ENCODE data around the gene CUTA.

Gene CUTA, protein sequence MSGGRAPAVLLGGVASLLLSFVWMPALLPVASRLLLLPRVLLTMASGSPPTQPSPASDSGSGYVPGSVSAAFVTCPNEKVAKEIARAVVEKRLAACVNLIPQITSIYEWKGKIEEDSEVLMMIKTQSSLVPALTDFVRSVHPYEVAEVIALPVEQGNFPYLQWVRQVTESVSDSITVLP

DNA sequence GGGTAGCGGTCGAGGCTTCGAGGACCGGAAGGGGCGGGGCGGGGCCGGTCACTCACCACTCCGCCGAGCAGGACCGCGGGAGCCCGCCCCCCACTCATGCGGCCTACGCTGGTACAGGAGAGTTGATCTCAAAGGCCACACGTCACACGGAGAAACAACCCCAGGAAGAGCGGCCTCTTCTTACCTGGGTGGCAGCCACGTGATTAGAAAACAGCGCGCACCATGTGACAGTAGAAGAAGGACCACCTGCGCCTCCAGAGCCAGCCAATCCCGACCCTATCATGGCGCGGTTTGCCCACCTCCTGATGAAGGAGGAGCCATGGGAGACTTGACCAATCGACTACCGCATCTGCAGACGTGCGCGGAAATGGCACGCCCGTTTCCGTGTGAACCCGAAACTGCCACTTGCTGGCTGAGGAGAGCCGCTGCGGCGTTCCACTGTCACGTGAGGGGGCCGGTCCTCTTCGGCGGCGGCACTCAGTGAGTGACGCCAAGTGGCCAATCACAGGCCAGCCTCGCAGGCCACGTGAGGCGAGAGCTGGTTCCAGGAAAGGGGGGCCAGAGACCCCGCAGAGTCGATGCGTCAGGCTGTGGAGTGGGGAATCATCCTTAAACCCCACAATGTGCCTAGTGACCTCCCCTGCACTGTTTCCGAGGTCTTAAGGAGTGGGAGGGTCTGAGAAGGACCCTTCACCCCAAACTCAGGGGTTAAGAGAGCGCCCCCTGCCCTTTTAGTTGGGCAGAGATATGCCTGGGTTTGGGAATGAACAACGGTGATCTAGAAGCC, at the start of gene CUTA:
CUTA (minus strand) TSS at position 205 of the 787 bp plus-strand sequence; CDS start at position 98, 107 bp downstream.
- DNase-seq, result peak; percentile 100

DNA sequence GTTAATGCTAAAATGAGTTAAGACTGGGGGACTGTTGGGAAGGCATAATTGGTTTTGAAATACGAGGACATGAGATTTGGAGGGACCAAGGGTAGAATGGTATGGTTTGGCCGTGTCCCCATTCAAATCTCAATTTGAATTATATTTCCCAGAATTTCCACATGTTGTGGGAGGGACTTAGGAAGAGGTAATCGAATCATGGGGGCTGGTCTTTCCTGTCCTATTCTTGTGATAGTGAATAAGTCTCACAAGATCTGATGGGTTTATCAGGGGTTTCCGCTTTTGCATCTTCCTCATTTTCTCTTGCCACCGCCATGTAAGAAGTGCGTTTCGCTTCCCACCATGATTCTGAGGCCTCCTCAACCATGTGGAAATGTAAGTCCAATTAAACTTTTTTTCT, 49.2 kb upstream of the CUTA start:
- no peak for DNase-seq

DNA sequence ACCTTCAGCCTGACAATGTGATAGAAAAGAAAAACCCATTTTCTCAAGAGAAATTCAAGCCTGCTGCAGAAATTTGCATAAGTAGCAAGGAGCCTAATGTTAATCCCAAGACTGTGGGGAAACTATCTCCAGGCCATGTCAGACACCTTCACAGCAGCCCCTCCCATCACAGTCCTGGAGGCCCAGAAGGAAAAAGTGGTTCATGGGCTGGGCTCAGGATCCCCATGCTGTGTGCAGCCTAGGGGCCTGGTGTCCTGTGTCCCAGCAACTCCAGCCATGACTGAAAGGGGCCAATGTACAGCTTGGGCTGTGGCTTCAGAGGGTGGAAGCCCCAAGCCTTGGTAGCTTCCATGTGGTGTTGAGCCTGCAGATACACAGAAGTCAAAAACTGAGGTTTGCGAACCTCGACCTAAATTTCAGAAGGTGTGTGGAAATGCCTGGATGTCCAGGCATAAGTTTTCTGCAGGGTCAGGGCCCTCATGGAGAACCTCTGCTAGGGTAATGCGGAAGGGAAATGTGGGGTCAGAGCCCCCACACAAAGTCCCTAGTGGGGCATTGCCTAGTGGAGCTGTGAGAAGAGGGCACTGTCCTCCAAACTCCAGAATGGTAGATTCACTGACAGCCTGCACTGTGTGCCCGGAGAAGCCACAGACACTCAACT, 48.3 kb upstream of the CUTA start:
- no peak for DNase-seq

DNA sequence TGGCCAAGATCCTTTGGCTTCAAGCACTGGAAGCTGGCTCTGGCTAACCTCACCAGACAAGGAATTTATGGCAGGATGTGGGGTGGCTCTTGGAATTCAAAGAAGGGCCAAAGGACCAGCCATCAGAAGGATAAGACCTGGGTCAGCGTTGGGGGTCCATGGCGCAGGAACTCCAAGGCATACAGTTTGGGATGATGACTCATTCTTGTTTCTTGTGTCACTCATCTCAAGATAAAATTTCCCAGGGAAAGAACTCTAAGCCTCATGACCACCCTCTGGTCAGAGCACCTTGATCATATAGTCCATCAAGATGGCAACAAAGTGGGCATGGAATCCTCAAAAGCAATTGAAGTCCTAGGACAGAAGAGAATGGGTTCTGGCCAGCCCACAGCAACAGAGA, 41.3 kb upstream of the CUTA start:
- DNase-seq, result no peak

DNA sequence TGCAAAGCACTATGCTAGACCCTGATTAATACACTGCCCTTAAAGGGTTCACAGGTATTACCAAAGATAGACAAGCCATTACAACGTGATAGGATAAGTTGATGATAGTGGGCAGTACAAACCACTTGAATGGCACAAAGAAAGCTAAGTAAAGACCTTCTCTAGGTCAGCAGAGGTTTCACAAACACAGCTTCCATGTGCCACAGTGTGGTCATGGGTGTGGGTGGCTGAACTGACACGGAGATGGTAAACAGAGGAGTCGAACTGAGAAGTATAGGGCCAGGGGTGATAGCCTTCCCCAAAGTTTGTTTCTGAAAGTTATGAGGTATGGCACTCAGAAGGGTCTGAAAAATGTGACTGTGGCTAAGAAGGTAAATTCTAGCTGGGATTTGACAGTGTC, 40.8 kb upstream of the CUTA start:
- DNase-seq, result no peak

DNA sequence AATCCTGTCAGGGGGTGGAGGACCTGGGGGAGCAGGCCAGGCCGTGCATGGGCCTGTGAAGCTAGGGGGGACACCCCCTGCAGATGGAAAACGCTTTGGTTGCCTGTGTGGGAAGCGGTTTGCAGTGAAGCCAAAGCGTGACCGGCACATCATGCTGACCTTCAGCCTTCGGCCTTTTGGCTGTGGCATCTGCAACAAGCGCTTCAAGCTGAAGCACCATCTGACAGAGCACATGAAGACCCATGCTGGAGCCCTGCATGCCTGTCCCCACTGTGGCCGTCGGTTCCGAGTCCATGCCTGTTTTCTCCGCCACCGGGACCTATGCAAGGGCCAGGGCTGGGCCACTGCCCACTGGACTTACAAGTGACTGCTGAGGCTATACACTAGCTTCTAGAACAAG, 38.2 kb upstream of the CUTA start:
- no peak for DNase-seq

DNA sequence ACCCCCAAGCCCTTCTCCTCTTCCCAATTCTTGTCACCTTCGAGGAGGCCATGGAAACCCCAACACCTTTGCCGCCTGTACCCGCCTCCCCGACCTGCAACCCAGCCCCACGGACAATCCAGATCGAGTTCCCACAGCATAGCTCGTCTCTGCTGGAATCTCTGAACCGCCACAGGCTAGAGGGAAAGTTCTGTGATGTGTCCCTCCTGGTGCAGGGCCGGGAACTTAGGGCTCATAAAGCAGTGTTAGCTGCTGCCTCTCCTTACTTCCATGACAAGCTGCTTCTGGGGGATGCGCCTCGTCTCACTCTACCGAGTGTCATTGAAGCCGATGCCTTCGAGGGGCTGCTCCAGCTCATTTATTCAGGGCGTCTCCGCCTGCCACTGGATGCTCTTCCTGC, 37.1 kb upstream of the CUTA start:
- DNase-seq, result no peak

DNA sequence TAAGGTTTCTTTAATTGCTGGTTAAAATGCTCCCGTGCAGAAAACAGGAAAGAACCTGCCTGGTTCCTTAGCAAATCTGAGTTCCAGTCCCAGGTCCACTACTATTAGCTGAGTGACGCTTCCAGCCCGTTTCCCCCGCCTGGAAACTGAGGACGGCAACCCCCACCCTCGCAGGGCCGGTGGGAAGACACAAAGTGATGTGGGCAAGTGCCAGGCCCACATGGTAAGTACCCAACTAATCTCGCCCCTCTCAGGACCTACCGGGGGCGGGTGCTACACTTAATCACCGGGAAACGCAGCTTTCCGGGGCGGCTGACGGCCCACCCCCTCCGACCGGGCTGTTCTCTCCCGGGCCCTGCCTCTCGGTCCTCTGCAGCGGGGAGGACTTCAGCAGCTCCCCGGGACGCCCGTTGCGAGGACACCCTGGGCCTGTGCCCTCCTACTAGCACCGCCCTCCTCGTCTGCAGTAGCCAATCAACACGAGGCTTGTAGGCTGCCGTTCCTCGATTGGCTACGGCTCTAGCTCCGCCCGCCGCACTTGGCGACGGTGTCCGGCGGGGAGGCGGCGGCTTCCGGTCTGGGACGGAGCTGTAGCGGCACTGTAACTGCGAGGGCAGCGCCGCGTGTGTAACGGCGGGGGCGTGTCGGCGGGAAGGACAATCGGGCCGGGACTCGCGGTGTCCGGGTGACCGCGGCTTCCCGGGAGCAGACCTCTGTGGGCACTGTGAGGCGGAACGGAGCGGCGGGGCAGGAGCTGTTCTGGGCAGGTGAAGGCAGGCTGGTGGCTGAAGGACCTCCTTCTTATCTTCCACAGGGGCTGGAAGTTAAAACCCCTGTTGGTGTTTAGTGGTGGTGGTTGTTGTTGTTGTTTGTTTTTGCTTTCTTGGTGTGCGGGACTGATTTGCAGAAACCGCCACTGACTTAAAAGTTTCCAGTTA, 36.4 kb upstream of the CUTA start, which contains the start of gene ZBTB9:
ZBTB9 (plus strand) TSS at position 568 of the 938 bp plus-strand sequence. CDS start 525 bp downstream, outside the sequence.
- DNase-seq, result peak; percentile 95

DNA sequence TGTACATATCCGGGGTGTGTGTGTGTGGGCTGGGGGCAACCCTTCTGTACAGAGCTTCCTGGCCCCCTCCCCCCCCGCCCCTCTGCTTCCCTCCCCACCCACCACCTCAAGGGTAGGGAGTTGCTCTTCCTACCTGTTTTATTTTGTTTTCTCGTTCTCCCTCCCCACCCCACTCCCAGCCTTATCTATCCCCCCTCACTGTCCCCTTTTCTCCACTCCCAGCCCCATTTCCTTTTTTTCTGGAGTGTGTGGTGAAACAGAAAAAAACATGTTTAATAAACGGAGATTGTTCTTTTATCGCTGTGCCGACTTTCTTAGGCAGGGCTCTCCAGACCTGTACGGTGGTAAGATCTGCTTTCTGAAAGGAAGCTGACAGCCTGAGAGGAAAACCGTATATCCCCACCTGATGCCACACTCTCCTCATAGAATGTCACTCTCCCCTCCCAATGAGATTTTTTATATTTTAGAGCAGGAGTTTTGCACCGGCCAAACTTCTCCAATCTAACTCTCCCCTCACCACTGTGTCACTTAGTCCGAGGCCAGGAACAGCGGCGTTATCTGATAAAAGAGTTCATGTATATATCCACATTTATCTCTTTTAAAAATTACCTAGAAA, 35.6 kb upstream of the CUTA start:
- DNase-seq, result no peak

DNA sequence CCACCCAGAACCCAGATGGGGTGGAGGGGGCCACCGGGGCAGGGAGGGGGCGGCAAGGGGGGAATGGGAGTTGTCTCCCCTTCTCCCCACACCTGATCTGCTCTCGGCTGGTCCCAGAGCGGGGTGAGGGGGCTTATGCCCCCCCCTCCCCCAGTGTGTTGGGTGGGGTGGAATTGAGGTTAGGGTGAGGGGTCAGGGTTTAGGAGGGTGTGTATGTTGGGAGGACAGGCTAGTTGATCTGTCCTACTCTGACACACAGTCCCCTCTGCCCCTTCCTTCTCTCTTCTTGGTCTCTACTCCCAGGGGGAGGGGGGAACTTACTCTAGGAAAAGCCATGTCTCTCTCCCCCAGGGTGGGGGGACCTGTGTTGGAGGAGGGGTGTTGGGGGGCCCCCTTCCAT, 34.6 kb upstream of the CUTA start:
- no peak for DNase-seq

DNA sequence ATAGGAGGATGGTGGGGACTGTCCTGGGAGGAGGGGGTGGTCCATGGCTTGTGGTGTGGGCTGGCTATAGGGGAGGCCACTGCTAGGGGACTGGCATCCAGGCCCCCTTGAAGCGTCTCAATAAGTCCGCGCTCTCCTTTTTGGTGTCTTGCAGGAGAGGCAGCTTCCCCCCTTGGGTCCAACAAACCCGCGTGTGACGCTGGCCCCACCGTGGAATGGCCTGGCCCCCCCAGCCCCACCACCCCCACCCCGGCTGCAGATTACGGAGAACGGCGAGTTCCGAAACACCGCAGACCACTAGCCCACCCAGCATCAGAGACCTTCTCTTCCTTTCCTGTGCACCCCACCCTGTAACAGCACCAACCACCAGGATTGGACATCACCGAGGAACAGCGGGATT, 33.7 kb upstream of the CUTA start:
- DNase-seq, result no peak

DNA sequence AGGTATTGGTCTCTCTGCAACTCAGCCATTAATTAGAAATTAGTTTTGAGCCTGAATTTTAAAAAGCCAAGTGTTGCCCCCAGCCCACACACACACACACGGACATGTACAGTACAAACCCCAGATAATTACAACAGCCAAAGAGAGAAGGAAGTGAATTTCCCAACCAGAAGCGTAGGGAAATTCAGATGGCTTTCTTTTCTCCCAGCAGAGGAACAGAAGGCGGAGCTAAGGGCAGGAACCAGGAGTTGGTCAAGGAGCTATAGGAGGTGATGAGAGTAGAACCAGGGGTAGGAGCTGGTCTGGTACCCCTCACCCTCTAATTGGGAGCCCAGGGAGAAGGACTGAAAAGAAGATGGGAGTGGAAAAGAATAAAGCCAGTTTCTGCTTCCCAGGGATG, 32.5 kb upstream of the CUTA start:
- no peak for DNase-seq

DNA sequence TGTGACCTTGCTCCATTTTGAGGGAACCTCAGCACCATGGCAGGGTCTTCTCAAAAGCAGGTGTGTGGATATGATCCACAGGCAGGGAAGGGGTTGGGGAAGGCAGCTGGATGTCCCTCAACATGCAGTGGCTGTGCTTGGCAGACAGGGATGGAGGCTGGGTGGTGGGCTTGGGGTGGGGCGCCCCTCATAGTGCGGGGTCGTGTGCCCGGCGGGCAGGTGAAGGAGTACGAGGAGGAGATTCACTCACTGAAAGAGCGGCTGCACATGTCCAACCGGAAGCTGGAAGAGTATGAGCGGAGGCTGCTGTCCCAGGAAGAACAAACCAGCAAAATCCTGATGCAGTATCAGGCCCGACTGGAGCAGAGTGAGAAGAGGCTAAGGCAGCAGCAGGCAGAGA, 28.4 kb upstream of the CUTA start:
- no peak for DNase-seq

DNA sequence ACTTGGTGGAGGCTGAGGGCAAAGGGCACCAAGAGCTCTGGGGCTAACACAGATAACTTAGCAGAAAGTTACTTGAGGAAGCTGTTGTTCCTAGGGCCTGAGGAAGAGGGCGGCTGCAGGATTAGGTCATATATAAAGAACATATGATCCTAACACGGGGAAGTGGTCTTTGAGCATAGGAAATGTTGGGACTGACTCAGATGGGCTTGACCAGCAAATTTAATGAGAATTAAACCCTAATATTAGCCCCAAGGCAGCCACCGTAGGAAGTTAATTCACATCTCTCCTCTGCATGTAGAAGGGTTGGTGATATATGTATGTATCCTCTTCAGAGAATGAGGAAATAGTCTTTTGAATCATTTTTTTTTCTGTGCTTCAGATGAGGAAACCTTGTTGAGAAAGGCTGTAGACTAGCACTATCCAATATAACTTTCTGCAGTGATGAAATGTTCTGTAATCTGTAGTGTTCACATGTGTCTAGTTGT, 27.3 kb upstream of the CUTA start:
- no peak for DNase-seq

DNA sequence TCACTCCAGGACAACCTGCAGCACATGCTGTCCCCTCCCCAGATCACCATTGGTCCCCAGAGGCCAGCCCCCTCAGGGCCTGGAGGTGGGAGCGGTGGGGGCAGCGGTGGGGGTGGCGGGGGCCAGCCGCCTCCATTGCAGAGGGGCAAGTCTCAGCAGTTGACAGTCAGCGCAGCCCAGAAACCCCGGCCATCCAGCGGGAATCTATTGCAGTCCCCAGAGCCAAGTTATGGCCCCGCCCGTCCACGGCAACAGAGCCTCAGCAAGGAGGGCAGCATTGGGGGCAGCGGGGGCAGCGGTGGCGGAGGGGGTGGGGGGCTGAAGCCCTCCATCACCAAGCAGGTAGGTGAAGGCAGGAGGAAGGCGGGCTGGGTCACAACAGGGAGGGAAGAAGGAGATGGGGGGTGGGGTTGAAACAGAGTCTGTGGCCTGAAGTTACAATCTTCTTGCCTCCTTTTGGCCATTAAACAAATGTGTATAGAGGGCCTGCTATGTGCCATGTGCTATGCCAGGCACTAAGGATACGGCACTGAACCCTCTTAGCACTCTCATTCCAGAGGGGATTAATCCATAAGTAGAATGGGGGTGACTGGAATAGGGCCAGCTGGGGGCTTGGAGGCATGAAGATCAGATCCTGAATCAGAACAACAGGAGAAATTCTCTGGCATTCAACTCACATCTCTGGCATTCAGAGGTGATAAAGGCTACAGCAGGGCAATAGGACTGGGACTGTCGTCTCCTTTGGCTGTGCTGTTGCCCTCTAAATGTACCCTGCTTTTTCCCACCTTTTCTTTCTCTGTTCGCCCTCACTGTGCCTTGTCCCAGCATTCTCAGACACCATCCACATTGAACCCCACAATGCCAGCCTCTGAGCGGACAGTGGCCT, 26.0 kb upstream of the CUTA start:
- no peak for DNase-seq

DNA sequence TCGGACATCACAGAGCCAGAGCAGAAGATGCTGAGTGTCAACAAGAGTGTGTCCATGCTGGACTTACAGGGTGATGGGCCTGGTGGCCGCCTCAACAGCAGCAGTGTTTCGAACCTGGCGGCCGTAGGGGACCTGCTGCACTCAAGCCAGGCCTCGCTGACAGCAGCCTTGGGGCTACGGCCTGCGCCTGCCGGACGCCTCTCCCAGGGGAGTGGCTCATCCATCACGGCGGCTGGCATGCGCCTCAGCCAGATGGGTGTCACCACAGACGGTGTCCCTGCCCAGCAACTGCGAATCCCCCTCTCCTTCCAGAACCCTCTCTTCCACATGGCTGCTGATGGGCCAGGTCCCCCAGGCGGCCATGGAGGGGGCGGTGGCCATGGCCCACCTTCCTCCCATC, 25.1 kb upstream of the CUTA start:
- no peak for DNase-seq

DNA sequence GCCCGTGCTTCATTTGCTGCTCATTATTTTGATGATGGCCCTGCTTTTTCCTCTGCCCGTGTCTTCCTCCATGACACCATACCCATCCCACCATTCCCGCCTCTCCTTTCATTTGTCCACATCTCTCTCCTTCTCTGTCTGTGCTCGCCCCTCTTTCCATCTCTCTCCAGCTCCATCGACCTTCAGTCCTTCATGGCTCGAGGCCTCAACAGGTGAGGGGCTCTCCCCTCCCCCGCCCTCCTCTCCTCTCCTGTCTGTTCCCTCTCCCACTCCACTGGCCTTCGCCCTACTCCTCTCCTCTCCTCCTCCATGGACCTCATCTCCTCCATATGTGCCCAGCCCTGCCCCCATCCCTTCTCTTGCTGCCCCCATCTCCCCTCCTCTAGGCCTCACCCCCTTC, 24.4 kb upstream of the CUTA start:
- no peak for DNase-seq

DNA sequence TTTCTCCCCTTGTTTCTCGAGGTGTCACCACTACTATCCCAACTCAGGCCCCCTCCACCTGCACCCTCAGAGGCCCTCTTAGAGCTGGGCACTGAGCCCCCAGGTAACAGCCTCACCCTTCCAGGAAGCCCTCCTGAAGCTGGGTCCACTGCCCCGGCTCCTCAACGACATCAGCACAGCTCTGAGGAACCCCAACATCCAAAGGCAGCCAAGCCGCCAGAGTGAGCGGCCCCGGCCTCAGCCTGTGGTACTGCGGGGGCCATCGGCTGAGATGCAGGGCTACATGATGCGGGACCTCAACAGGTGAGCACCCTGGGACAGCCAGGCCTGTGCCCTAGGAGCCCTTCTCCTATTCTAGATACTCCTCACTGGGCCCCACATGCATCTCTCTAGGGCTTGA, 23.6 kb upstream of the CUTA start:
- no peak for DNase-seq

DNA sequence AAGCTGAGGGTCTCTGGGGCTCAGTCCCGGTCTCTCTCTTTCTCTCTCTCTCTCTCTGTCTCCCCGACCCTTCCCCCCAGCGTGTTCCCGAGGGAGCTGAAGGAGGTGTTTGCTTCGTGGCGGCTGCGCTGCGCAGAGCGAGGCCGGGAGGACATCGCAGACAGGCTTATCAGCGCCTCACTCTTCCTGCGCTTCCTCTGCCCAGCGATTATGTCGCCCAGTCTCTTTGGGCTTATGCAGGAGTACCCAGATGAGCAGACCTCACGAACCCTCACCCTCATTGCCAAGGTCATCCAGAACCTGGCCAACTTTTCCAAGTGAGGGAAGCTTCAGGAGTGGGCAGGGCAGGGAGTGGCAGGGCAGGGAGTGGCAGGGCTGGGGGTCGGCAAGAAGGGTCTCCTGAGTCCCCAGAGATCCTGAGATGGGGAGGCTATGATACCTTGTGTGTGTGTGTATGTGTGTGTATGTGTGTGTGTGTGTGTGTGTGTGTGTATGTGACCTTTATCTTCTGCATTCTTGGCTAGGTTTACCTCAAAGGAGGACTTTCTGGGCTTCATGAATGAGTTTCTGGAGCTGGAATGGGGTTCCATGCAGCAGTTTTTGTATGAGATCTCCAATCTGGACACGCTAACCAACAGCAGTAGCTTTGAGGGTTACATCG, 22.9 kb upstream of the CUTA start:
- DNase-seq, result no peak

DNA sequence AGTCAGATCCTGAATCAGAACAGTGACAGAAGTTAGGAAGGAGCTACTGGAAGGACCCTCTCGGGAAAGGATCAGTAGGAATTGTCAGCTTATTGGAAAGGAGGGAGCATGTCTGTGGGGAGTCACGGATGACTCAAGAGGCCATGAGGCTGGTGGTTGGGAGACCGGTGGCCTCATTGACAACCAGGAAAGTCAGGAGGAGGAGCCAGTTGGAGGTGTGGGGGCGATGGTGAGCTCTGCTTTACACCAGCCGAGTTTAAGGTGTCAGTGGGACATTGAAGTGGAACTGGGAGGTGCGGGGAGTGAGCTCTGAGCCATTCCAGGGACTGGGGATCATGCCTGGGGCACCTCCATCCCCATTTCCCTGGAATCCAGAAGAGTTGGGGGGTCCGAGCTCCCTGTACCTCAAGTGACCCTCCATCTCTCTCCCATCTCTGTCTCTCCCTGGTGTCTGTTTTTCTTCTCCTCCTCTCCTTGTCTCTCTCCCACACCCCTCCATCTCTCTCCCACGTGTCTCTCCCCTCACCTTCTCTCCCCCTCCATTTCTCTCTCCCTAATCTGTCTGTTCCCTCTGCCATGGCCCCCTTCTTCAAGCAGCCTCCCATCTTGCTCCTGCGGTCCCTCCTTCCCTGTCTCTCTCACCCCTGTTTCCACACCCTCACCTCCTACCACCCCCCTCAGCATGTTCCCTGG, 22.2 kb upstream of the CUTA start:
- DNase-seq, result no peak

Measured in HCEC 1CT (cell line).